Measurements from ENCODE around the gene BBX.

DNA sequence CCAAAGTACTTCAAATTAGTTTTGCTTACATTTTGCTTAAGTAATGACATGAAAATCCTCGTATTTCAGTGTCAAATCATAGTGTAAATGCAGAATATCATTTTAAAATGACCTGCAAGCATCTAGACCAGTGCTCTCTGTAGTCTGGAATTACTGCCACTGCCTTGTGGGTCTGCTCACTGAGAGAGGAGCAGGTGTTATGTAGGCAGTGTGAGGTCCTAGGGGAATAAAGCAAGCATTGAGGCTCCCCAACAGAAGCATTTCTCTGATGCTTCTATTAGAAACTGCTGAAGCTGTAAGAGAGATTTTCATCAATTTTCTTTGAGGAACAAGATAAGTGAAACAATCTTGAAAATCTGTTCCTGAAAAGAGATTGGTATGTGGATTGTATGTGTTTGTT is 253.2 kb downstream of the BBX start:
- TF ChIP-seq, protein P1, sequence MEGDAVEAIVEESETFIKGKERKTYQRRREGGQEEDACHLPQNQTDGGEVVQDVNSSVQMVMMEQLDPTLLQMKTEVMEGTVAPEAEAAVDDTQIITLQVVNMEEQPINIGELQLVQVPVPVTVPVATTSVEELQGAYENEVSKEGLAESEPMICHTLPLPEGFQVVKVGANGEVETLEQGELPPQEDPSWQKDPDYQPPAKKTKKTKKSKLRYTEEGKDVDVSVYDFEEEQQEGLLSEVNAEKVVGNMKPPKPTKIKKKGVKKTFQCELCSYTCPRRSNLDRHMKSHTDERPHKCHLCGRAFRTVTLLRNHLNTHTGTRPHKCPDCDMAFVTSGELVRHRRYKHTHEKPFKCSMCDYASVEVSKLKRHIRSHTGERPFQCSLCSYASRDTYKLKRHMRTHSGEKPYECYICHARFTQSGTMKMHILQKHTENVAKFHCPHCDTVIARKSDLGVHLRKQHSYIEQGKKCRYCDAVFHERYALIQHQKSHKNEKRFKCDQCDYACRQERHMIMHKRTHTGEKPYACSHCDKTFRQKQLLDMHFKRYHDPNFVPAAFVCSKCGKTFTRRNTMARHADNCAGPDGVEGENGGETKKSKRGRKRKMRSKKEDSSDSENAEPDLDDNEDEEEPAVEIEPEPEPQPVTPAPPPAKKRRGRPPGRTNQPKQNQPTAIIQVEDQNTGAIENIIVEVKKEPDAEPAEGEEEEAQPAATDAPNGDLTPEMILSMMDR (conservative IDR thresholded peaks at IDR 0.05 in 1 of 2, IDR thresholded peaks at IDR 0.05 in 1 of 2; ENCODE audit: extremely low read depth in 1 of 2, insufficient read depth in 1 of 2, low read depth in 1 of 2, low read length in 2 of 2) = no peak
- no peak for TF ChIP-seq EZH2 (IDR thresholded peaks at IDR 0.05; ENCODE audit: borderline replicate concordance, low read length)

Measured in mammary epithelial cell (primary cell).